A549 treated with AZD2906 at 1 μM for 4 hours (cell line): ENCODE measurements around the gene CLIC4. TPM values are rescaled to one million over a fixed set of nuclear protein-coding genes. Genes with fewer than 3 reads are reported as not detected.

Source experiments
- total RNA-seq: library from RNA; stranded (reverse); fragments of 200-300 nt; extraction: Qiagen RNA extraction; gene quantifications from 5 replicates; pipeline ENCODE4 v1.2.3, GENCODE V29; 2022

CLIC4 gene
- 44.4 to 64.1 TPM (median 57.3 TPM) in 5 replicates for total RNA-seq

GRCh38 chr1:24744911-24745710 is at the start of gene CLIC4:
Gene CLIC4 (plus strand): TSS chr1:24745447. CDS start chr1:24745554, 107 bp downstream.

Other genes starting within 250 kb of the CLIC4 start
- 12.1 to 15.7 TPM (median 14.1 TPM) in 5 replicates for gene RCAN3, start 242.6 kb upstream of the CLIC4 start, total RNA-seq
- 0.02 to 0.06 TPM (median 0.03 TPM) in 4 of 5 replicates, not detected in the other for gene NCMAP, start 189.4 kb upstream of the CLIC4 start, total RNA-seq
- gene SRRM1, start 102.1 kb upstream of the CLIC4 start, total RNA-seq: 36.6 to 60.6 TPM (median 40.2 TPM) in 5 replicates
- gene RUNX3, start 184.8 kb downstream of the CLIC4 start, total RNA-seq: 4.7 to 6.0 TPM (median 5.6 TPM) in 5 replicates